ENCODE measurements around the gene LRRC19. TPM values are rescaled to one million over a fixed set of nuclear protein-coding genes. Genes with fewer than 3 reads are reported as not detected.

LRRC19 gene
- total RNA-seq, 2 donors from 2014 or later = not detected

DNA sequence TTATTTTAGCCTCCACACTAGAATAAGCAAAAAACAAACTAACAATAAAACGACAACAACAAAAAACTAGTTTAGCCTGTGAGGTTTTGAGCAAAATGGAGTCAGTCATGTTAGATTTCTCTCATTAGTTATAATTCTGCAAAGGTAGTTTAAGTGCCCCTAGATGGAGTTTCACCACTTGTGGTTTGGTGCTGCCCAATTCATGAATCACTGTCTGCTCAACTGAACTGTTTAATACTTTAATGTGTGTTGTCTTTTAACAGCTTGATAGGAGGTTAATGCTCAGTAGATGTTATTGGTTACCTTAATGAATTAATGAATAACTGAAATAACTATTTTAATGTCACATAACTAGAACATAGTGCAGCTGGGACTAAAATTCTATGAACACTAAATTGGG, 55.0 kb downstream of the LRRC19 start:
- Mint-ChIP-seq H3K36me3 (ENCODE audit: insufficient read depth in 2 of 2) (peaks cover 4 to 5% of the 10 kb centered on the region in 2 donors), H3K27me3 (ENCODE audit: low read depth) (no peaks in the 10 kb centered on the region), H3K4me3 (no peak overlapping the region), H3K27ac (no peak overlapping the region), H3K9me3 (no peaks in the 10 kb centered on the region), H3K4me1 (ENCODE audit: low read depth) (peaks cover 47% of the 10 kb centered on the region)
- DNase-seq (no peak), ATAC-seq (replicated peaks in 1 of 2) (no peak)

DNA sequence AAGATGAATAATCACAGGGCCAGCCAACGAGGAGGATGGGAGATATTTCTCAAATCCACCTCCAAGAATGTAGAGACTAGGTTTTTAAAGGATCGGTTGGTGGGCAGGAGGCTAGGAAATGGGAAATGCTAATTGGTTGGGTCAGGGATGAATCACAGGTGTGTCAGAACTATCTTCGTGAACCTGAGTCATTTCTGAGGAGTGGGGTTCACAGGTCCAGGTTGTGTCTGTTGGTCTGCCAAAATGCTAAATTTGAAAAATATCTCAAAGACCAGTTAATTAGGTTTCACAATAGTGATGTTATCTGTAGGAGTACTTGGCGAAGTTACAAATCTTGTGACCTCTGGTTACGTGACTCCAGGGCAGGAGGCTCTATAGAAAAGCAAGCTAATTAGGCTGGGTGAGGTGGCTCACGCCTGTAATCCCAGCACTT, 55.8 kb downstream of the LRRC19 start:
- H3K9me3 Mint-ChIP-seq = no peaks in the 10 kb centered on the region
- H3K4me3 Mint-ChIP-seq = no peak overlapping the region
- H3K27ac Mint-ChIP-seq = no peak overlapping the region
- H3K36me3 Mint-ChIP-seq (ENCODE audit: insufficient read depth in 2 of 2) = peaks cover 2 to 5% of the 10 kb centered on the region in 2 donors
- ATAC-seq (replicated peaks in 1 of 2) = no peak
- H3K27me3 Mint-ChIP-seq (ENCODE audit: low read depth) = no peaks in the 10 kb centered on the region
- H3K4me1 Mint-ChIP-seq (ENCODE audit: low read depth) = peaks cover 47% of the 10 kb centered on the region
- no peak for DNase-seq

GRCh38 chr9:26947736-26948135, 57.7 kb downstream of the LRRC19 start:
- H3K4me1 Mint-ChIP-seq (ENCODE audit: low read depth) = peaks cover 54% of the 10 kb centered on the region
- peak overlapping the region; percentile 83 to 86 for H3K4me3 Mint-ChIP-seq
- no peaks in the 10 kb centered on the region for H3K9me3 Mint-ChIP-seq
- DNase-seq (peak; percentile 44 to 46), ATAC-seq (replicated peaks in 1 of 2) (peak; percentile 13 to 30)
- H3K36me3 Mint-ChIP-seq (ENCODE audit: insufficient read depth in 2 of 2) = peaks cover 4 to 12% of the 10 kb centered on the region in 2 donors
- peak overlapping the region; percentile 99 for H3K27ac Mint-ChIP-seq
- H3K27me3 Mint-ChIP-seq (ENCODE audit: low read depth) = no peaks in the 10 kb centered on the region

- ATAC-seq (replicated peaks in 1 of 2) = peak; percentile 99
- H3K27ac Mint-ChIP-seq = peak within 1 kb of the TSS; percentile 99
- H3K4me1 Mint-ChIP-seq (ENCODE audit: low read depth) = peaks cover 60% of the 10 kb centered on the region
- H3K27me3 Mint-ChIP-seq (ENCODE audit: low read depth) = no peaks in the 10 kb centered on the region
- peak within 1 kb of the TSS; percentile 83 to 86 for H3K4me3 Mint-ChIP-seq
- DNase-seq = peak; percentile 88 to 89
- H3K9me3 Mint-ChIP-seq = no peaks in the 10 kb centered on the region
- H3K36me3 Mint-ChIP-seq (ENCODE audit: insufficient read depth in 2 of 2) = peaks cover 4 to 12% of the 10 kb centered on the region in 2 donors
Observed at GRCh38 chr9:26946753-26947727, 58.4 kb downstream of the LRRC19 start, which contains the start of gene PLAA. Gene PLAA (minus strand): TSS chr9:26947242. CDS start chr9:26947045, 197 bp downstream.

DNA sequence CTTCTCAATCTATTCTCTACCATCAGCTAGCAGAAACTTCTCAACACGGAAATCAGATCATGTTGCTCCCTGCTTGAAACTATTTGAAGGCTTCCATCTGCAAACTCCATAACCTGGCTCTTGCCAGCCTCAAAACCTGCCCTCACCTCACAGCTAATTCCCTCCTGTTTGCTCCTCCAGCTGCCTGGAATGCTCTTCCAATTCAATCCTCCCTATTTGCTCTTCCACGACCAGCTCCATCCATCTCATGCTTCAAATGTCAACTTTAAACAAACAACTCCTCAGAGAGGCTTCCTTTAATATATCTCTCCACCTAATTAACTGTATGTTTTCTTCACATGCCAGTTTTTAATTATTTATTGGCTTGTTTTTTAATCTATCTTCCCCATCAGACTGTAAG, 59.9 kb downstream of the LRRC19 start:
- peaks cover 5 to 16% of the 10 kb centered on the region in 2 donors for H3K36me3 Mint-ChIP-seq (ENCODE audit: insufficient read depth in 2 of 2)
- H3K9me3 Mint-ChIP-seq = no peaks in the 10 kb centered on the region
- no peaks in the 10 kb centered on the region for H3K27me3 Mint-ChIP-seq (ENCODE audit: low read depth)
- H3K27ac Mint-ChIP-seq = peak overlapping the region; percentile 99
- H3K4me3 Mint-ChIP-seq = peak overlapping the region; percentile 83 to 86
- DNase-seq = no peak
- peaks cover 75% of the 10 kb centered on the region for H3K4me1 Mint-ChIP-seq (ENCODE audit: low read depth)
- ATAC-seq (replicated peaks in 1 of 2) = no peak

Other genes with a start within 250 kb of the LRRC19 start
- gene CAAP1, start 112.9 kb downstream of the LRRC19 start, total RNA-seq = 10 to 100 TPM; 16.6 to 17.6 TPM
- gene PLAA, start 58.4 kb downstream of the LRRC19 start, total RNA-seq = 10 to 100 TPM; 32.3 to 39.1 TPM
- gene IFT74, start 49.3 kb downstream of the LRRC19 start, total RNA-seq = 10 to 100 TPM; 10.0 to 11.6 TPM
- gene TEK, start 103.6 kb upstream of the LRRC19 start, total RNA-seq = not detected